CD4-positive, alpha-beta T cell treated with Interleukin-2 at 100 ng/mL for 4 hours (primary cell): Measurements from ENCODE around the gene LAPTM5.
A peak's percentile ranks its signal among the peaks of the same experiment; 100 is the strongest.

Experiments
- DNase-seq: peaks from one replicate; pipeline ENCODE4 v3.0.0-alpha.2; 2020; ENCODE audit warnings: low spot score

The LAPTM5 gene

GRCh38 chr1:30728832-30729638, 28.5 kb downstream of the LAPTM5 start:
- no peak for DNase-seq

DNA sequence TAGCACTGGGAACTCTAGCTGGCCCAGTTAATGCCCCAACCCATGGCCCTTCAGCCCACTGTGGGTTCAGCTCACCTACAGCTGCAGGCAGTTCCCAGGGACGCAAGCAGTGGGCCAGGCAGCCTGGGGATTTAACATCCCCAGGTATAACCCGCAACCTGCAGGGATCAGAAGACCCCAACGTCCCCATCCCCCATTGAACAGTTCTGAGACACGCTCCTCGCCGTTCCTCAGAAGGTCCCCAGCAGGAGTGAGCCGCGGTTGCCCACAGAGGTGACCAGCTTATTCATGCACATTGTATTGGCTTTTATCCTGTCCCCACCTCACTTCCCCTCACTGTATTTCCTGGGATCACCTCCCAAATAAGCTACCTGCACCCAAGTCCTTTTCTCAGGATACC, 29.2 kb downstream of the LAPTM5 start:
- no peak for DNase-seq

GRCh38 chr1:30727824-30728223, 29.8 kb downstream of the LAPTM5 start:
- no peak for DNase-seq

GRCh38 chr1:30726773-30727684, 30.5 kb downstream of the LAPTM5 start:
- DNase-seq: no peak

DNA sequence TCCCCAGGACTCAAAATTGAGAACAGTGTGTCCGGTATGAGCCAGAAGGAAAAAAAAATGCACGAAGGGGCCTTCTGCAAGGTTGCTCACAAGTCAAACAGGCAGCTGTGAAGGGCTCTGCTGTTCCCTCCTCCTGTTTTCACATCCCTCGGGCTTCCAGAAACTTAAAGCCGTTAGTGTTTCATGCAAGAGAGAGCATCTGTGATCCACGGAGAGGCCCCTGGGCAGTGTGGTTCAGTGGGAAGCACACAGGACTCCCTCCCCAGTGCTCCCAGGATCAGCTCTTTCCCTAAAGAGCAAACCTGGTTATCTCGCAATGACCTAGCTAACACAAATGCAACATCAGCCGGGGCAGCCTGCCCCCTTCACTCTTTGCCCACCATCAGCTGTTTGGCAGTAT, 31.3 kb downstream of the LAPTM5 start:
- no peak for DNase-seq

DNA sequence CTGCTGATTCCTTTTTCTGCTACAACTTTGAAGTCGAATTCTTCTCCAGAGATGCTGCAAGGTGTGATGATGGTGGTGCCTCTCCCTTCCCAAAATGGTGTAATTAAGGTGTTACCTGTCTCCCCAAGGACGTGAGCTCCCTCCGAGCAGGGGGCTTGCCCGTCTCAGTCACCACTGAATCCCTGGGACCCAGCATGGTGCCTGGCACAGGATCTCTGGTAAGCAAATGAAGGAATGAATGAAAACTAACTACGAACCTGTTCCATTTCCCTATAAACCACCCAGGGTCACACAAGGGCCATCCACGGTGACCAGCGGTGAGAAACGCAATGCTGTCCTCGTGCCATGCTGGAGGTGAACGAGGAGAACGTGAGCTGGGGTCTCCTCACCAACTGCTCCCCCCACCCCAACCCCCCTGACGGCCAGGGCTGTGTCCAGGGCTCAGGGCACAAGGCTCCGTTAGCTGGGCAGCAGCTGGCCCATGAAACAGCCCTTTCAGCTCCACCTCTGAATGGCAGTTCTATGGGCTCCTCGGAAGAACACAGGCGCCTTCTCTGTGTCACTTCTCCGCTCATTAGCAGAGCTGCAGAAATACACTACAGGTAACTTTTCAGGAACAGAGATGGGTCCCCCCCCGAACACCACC, 32.0 kb downstream of the LAPTM5 start:
- DNase-seq: no peak

DNA sequence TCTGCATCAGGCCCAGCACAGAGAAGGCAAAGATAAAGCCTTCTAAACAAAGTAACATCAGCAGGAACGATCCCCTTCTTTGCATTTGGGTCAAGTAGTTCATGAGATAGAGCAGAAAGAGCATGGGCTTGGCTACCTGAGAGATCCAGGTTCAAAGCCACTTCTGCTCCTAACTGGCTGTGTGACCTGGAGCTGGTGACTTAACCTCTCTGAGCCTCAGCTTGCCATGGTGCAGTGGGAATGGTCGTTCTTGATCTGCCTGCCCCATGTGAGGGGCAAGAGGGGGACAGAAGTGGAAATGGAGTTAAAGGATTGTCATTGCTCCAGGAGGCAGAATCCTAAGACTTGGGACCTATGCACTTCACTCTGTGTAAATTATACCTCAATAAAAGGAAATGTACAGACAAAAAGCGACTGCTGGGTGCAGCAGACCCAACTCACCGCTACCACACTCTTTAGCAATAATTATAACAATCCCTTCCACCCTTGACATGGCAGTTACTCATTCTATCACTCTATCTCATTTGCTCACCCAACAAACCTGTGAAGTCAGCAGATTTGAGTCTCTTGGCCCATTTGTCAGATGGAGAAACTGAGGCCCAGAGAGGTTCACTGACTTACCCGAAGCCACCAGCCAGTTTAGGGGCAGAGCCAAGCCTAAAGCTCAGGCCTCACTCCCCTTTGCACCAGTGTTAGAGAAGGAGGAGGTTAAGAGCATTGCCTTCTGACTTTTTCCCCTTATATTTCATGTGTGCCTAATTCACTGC, 32.7 kb downstream of the LAPTM5 start:
- no peak for DNase-seq

GRCh38 chr1:30724175-30724574, 33.4 kb downstream of the LAPTM5 start:
- no peak for DNase-seq

GRCh38 chr1:30723331-30723755, 34.2 kb downstream of the LAPTM5 start, which contains the start of gene MATN1:
TSS of gene MATN1 (minus strand) at chr1:30723585. CDS start at chr1:30723551, 34 bp downstream.
- no peak for DNase-seq

DNA sequence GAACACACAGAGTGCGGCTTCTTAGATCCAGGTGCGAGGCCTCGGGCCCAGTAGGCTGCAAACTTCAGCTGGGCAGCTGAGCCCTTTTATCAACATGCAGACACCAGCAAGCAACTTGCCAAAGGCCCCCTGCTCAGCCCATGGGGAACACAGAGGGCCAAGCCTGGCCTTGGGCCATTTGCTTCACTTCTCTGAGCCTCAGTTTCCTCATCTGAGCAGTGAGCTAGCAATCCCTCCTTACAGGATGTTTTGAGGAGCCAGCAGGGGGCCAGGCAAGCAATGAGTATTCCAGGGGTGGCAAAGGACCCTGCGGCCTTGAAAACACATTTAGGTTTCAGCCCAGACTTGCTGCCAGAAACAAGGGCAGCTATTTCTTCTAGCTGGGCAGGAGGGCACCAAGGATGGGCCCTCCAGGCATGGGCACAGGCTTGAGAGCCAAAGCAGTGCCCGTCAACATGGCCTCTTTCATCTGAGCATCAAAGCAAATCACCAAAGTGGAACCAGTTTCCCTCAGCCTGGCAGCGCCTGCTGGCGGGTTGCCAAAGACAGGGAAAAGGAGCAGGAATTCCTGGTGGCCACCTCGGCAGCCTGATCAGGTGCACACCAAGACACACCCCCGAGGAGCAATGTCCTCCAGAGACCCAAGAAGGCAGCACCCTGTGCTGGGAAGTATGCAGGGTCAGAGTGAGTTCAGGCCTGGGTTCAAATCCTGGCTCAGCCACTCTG, 35.6 kb downstream of the LAPTM5 start:
- DNase-seq: no peak

DNA sequence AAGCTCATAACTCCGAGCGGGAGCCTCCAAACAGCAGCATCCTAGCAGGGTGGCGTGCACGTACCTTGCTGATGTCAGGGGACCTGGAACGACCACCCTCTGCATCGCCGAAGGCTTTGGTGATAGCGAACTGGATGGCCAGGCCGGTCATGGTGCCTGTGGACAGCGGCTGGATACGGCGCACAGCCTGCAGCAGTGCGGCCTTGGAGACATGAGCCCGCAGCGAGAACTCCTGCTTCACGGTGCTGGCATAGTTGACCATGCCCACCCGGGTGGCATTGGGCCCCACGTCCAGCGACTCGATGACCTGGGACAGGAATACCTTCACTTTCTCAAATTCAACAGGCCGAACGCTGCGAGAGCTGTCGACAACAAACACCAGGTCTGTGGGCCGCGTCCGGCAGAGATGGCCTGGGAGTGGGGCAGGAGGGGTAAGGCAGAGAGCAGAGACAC, 36.2 kb downstream of the LAPTM5 start:
- DNase-seq: no peak

DNA sequence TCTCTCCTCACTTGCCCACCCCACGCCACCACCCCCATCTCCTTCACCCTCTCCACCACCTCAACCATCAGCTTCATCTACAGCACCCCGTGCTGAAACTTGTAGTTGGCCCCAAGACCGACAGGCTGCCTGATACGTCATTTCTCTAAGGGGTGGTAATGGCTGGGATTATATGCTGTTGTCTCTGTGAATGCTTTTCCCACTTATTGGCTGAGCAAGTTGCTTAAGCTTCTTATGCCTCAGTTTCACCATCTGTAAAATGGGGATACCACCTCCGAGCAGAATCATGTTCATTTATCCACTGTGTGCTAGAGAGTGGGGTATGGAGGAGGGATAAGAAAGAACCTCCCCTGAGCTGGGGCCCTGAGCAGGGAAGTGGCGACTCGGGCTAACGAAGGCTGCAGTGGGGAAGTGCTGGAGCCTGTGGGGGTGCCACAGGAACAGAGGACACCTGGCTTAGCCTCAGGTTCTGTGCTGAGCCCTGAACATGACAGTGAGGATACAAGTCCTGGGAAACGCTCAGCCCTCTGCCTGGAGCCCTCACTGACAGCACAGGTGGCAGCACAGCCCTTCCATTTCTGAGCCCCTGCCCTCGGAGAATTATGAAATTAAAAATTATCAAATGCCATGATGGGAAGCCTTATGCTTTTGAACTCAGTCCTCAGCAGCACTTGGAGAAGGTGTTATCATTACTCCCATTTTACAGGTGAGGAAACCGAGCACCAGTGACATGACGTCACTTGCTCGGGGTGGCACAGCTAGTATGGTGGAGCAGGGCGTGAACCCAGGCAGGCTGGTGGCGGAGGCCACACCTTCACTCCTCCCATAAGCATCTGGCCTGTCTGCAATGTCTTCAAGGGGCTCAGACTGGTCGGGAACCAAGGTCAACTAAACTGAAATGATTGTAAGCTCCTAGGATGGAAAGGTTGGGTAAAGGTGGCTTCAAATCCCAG, 37.0 kb downstream of the LAPTM5 start:
- DNase-seq: no peak

- peak; percentile 85 for DNase-seq
Observed at GRCh38 chr1:30719406-30720270, 37.9 kb downstream of the LAPTM5 start.

DNA sequence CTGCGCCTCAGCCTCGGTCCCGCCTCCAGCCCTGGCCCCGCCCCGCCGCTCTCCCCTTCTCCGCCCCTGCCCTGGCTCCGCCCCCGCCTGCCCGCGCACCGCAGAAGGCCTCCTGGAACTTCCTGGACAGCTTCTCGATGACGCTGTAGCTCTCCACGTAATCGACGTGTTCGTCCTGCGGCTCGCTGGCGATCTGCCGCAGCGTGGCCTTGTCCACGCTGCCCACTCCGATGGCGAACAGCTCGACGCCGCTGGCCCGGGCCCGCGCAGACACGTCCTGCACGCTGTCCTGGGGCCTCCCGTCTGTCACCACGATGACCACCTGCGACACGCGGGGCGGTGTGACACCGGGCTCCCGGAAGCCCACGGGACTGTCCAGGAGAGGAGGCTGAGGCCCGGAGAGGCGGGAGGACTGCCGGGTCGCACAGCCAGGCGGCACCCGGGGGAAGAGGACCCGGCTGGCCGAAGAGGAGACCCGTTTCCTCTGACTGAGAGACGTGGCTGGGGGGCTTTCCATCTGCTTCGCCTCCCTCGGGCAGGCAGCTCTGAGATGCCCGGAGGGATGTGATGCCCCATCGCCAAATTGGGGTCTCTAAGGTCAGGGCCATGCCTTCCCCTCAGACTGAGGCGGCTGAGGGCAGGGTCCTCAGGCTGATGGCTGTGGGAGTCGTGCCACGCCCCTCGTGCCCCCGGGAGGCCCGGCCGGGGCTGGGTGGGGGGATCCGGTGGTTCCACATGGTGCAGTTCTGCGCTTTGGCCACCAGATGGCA, 38.8 kb downstream of the LAPTM5 start:
- DNase-seq: no peak

GRCh38 chr1:30718091-30718635, 39.4 kb downstream of the LAPTM5 start:
- peak; percentile 99 for DNase-seq

GRCh38 chr1:30716646-30717045, 40.9 kb downstream of the LAPTM5 start:
- no peak for DNase-seq

- no peak for DNase-seq
Observed at GRCh38 chr1:30715886-30716285, 41.7 kb downstream of the LAPTM5 start.

GRCh38 chr1:30715216-30715615, 42.4 kb downstream of the LAPTM5 start:
- DNase-seq: no peak
